GM19351 (cell line): ENCODE measurements around the gene KLHL40.

Experiments used
- ATAC-seq: cut with Tn5 transposase; IDR thresholded peaks from one replicate; pipeline ENCODE4 v1.9.1; 2021; ENCODE audit warnings: mild to moderate bottlenecking, moderate library complexity; ENCODE audit not compliant: unreplicated experiment

KLHL40 gene

DNA sequence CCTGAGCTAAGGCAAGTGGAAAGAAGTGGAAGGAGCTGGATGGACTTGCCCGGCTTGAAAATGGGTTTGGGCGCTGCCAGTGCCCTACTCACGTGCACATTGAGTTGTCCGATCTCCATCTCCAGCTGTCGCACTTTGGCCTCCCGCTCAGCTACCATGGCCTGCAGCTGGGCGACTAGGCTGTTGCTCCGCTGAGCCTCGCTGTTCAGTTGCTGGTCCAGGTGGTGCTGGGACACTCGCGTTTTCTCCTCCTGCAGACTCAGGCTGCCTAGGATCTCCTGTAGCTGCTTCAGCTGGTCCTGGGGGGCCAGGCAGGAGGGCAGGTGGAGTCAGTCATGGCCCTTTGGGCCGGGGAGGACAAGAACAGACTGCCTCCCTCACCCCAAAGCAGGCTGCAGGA lies 50.3 kb downstream of the KLHL40 start:
- ATAC-seq = no peak

DNA sequence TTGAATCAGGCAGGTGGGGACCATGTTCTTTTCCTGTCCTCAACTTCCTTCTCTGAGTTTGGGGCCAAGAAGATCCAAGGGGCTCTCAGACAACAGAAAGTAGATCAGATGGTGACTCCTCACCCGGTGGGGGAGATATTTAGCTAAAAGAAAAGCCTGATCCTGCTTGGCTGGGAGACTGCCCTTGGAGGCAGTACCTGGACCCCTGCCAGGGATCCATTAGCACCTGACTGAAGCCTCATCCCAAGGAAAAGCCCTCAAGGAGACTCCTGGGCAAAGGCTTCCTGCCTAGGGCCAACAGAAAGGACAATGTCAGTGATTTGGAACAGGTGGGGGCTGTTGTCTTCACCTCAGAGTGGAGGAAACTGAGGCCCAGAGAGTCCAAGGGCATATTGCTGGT lies 50.7 kb downstream of the KLHL40 start:
- ATAC-seq = no peak

DNA sequence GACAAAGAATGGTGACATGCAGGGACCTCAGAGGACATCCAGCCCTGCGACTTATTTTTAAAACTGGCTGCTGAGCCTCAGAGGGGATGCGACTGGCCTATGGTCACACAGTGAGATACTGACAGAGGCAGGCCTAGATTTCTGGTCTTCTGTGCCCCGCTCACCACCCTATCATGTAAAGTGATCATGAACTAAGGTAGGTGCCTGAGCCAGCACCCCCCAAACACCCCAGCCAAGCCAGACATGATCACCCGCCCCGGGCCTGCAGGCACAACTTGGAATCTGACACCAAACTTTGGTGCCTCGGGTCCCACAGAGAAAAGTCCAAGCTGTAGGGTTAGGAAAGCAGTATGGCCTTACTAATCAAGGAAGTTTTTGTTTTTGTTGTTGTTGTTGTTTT lies 51.2 kb downstream of the KLHL40 start:
- no peak for ATAC-seq

DNA sequence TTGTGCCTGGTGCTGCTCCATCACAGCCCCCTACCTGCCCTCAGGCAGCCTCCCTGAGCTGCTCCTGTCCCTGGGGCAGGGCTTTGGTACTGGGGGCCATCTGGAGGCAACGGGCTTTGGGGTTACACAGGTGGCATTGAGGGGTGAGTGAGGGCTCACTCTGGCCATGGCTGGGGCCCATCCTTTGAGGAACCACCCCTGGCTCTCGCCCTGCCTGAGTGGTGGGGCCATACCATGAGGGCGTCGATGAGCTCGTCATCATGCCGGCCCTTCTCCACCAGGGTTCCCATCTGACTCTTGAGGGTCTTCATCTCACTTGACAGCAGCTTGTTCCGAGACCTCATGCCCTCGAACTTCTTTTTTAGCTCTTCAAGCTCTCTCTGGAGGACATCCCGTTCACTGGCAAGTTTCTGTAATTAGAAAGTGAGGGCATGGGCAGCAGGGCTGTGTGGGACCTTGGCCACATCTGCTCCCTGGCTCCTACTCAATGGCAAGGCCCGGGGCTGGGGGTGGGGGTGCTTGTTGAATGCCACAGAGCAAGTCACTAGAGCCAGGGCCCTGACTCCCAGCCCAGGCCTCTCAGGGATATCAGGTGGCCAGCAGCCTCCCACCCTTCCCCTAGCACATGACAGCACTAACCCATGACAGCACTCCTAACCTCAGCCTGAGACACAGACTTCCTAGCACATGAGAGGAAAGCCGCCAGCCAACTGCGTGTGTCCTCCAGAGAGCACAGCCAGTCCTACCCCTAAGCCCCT lies 54.2 kb downstream of the KLHL40 start:
- ATAC-seq = no peak

DNA sequence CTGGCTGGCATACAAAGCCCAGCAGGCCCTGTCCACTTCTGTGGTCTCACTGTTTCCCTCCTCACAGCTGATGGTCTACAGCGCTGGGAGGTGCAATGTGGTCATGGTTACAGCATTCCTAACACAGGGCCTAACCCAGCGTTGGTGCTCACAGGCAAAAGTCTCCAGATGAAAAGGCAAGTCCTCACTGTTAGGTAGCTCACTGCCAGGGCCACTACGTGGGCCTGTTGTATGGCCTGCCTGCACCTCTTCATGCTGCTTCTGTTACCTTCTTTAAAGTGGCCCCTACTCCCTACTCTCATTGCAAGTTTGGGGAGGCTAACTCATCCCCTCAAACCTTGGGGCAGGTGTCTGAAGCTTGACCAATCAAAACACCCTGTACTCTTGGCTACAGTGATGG lies 56.5 kb downstream of the KLHL40 start:
- no peak for ATAC-seq
